ENCODE measurements around the gene LRRC8C. TPM values are rescaled to one million over a fixed set of nuclear protein-coding genes. Genes with fewer than 3 reads are reported as not detected.

The LRRC8C gene
- total RNA-seq, 3 donors from 2014 or later, result 1.5 to 5.0 (median 3.0) TPM

DNA sequence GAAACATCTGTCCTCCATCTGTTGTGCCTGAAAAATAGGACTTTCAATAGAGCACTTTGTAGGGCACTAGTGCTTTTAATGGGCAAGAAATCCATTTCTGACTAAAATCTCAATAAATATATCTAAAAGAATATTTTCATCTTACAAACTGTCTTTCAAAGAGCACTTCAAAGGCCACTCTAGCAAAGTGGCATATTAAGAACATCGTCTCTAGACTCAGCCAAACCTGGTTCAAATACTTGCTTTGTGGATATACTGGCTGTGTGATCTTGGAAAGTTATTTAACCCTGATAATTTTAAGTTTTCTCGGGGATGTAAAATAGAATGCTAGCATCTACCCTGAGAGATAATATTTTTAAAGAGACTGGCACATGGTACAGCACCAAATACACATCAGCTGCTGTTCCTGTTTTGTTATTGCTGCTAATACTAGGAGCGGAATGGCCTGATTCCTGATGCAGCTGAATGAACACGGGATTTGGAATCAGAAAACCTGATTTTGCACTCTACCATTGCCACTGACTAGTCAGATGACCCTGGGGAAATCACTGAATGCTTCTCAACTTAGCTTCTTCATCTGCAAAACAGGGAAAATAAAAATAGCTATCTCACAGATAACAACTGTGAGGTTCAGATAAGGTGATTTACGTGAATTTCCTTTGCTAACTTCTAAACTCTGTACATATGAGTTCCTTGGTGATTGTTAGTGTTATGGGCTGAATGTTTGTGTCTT, 25.2 kb upstream of the LRRC8C start:
- Histone ChIP-seq H3K9me3 (no peaks in the 10 kb centered on the region), H3K4me1 (ENCODE audit: low read depth) (no peaks in the 10 kb centered on the region), H3K36me3 (ENCODE audit: low read depth) (no peaks in the 10 kb centered on the region), H3K4me3 (no peak overlapping the region)
- no peak for ATAC-seq
- TF ChIP-seq, protein P1, sequence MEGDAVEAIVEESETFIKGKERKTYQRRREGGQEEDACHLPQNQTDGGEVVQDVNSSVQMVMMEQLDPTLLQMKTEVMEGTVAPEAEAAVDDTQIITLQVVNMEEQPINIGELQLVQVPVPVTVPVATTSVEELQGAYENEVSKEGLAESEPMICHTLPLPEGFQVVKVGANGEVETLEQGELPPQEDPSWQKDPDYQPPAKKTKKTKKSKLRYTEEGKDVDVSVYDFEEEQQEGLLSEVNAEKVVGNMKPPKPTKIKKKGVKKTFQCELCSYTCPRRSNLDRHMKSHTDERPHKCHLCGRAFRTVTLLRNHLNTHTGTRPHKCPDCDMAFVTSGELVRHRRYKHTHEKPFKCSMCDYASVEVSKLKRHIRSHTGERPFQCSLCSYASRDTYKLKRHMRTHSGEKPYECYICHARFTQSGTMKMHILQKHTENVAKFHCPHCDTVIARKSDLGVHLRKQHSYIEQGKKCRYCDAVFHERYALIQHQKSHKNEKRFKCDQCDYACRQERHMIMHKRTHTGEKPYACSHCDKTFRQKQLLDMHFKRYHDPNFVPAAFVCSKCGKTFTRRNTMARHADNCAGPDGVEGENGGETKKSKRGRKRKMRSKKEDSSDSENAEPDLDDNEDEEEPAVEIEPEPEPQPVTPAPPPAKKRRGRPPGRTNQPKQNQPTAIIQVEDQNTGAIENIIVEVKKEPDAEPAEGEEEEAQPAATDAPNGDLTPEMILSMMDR (IDR thresholded peaks at IDR 0.05), result no peak
- intact Hi-C loops (cut with DNase I, micrococcal nuclease), result loop anchor here in 1 of 2 donors (10.0 kb wide), 1 partner anchor 123 kb away; no protein-coding TSS in a partner anchor
- no peak for DNase-seq

DNA sequence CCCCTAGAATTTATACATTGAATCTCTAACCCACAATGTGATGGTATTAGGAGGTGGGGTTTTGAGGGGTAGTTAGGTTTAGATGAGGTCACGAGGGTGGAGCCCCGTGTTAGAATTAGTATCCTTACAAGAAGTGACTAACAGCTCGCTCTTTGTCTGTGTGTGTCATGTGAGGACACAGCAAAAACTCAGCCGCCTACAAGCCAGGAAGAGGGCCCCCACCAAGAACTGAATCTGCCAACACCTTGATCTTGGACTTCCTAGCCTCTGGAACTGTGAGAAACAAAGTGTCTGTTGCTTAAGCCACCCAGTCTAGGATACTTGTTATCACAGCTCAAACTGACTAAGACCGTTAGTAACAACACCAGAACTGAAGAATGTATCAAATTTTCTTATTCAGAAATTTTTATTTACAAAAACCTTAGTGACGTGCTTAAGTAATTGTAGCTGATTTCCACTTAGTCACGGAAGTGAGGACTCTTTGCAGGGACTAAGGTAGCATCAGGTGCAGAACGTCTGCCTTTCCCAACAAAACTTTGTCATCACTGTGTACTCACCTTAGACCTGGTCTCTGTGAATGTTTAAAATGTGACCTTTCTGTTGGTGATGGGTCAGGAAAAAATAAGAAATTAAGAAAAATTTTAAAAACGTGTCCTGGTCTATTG, 24.5 kb upstream of the LRRC8C start:
- no peaks in the 10 kb centered on the region for H3K4me1 ChIP-seq (ENCODE audit: low read depth)
- intact Hi-C loops (cut with DNase I, micrococcal nuclease), result loop anchor here in 1 of 2 donors (10.0 kb wide), 1 partner anchor 124 kb away; no protein-coding TSS in a partner anchor
- ATAC-seq, result peak; percentile 41
- H3K9me3 ChIP-seq, result no peaks in the 10 kb centered on the region
- DNase-seq, result no peak
- TF ChIP-seq, protein P1 (IDR thresholded peaks at IDR 0.05), result no peak
- H3K4me3 ChIP-seq, result no peak overlapping the region
- H3K36me3 ChIP-seq (ENCODE audit: low read depth), result no peaks in the 10 kb centered on the region

DNA sequence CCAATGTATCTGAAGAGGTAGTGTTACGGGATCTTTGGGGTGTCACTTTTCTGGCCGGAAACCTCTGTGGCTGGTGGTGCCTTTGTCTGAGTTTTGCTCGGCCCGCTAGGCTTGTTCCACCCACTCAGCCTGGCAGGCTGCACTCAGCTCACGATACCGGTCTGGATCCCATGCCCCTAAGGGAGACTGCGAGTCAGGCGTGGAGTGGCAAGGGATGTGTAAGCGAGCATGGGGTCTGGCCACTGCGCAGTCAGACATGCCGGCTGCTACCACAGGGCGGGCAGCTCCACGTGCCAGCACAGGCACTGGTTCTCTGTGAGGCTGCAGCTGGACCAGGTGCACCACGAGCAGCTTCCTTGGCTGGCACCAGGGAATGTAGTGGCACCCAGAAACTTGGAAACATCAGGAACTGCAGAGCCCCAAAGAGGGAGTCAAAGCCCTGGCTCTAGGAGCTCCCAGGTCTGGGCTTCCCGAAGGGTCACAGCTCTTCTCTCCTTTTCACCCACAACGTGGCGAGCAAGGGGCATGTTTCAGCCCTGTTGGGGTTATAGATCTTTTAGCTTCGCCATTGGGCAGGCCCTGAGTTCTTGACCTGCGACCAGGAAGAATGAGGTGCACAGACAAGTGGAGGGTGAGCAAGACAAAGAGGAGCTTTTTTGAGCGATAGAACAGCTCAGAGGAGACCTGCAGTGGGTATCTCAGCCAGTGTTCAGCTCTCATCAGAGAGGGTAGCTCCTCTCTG, 23.8 kb upstream of the LRRC8C start:
- Histone ChIP-seq H3K36me3 (ENCODE audit: low read depth) (no peaks in the 10 kb centered on the region), H3K4me3 (no peak overlapping the region), H3K4me1 (ENCODE audit: low read depth) (no peaks in the 10 kb centered on the region), H3K9me3 (no peaks in the 10 kb centered on the region)
- peak in 2 of 3 donors; percentile 29 to 66 for DNase-seq
- ATAC-seq, result peak; percentile 48
- TF ChIP-seq, protein P1 (IDR thresholded peaks at IDR 0.05), result no peak
- intact Hi-C loops (cut with DNase I, micrococcal nuclease), result loop anchor here in 1 of 2 donors (10.0 kb wide), 1 partner anchor 124 kb away; no protein-coding TSS in a partner anchor

DNA sequence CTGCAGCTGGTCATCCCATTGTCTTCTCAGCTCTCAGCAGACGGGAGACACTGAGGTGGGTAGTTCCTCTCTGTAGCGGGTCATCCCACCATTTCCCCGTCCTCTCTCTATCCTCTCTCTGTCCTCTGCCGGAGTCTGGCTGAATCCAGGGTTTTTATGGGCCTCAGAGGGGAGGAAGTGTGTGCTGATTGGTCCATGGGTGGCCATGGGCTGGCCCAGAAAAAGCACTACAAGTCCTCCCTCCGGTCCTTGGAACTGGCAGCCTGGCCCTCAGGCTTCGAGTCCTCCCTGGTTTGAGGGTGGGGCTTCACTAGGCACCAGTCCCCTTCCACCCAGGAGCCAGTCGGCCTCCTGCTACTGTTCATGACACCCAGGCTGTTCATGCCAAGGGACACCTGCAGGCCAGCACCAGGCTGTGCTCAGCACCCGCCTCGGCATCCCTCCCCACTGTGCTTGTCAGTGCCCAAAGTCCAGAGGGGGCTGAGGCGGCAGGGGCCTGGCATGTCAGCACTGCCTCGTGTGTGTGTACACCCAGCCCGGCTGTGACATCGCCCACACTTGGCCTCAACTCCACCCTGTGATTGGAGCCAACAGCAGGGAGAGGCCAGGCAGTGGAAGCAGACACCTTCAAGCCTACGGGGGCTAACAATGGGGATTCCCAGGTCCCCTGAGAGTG, 23.0 kb upstream of the LRRC8C start:
- Histone ChIP-seq H3K4me3 (no peak overlapping the region), H3K4me1 (ENCODE audit: low read depth) (no peaks in the 10 kb centered on the region), H3K36me3 (ENCODE audit: low read depth) (no peaks in the 10 kb centered on the region), H3K9me3 (no peaks in the 10 kb centered on the region)
- peak in 1 of 3 donors; percentile 58 for DNase-seq
- intact Hi-C loops (cut with DNase I, micrococcal nuclease), result loop anchor here in 1 of 2 donors (10.0 kb wide), 1 partner anchor 125 kb away; no protein-coding TSS in a partner anchor
- peak; percentile 32 for ATAC-seq
- TF ChIP-seq, protein P1 (IDR thresholded peaks at IDR 0.05), result no peak

DNA sequence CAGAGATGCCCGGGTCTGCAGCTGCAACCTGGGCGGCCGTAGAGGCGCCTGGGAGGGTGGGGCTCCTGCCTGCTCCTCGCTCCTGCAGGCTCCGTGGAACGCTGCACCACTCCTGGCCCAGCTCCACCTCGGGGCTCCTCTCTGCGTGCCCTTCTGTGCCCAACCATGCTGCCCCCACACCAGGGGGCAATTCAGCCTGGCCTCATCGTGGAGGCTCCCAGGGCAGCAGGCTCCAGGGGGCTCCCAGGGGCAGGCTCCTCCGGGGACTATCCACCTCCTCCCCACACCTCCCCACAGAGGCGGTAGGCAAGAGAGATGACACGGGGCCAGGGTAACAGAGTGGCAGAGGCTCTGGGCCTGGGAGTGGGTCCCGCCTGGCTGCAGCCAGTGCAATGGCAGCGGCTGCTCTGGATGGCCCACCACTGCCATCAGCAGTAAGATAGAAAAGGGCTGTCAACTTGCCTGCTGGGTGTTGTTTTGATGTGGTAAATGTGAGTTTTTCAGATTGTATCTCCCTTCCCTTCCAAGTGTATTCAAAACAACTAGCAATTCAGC, 22.4 kb upstream of the LRRC8C start:
- intact Hi-C loops (cut with DNase I, micrococcal nuclease), result no loop called here
- Histone ChIP-seq H3K4me1 (ENCODE audit: low read depth) (no peaks in the 10 kb centered on the region), H3K4me3 (no peak overlapping the region), H3K36me3 (ENCODE audit: low read depth) (no peaks in the 10 kb centered on the region), H3K9me3 (no peaks in the 10 kb centered on the region)
- ATAC-seq (peak; percentile 53), DNase-seq (peak in 1 of 3 donors; percentile 58)
- TF ChIP-seq, protein P1 (IDR thresholded peaks at IDR 0.05), result no peak
